ENCODE data around the gene ADAM15. TPM values are rescaled to one million over a fixed set of nuclear protein-coding genes. Genes with fewer than 3 reads are reported as not detected.

Gene ADAM15
- total RNA-seq, 1 experiment from 2014 or later = 38.4 TPM

GRCh38 chr1:155009221-155009711 lies 41.9 kb upstream of the ADAM15 start:
- H3K9me3 Mint-ChIP-seq = no peaks in the 10 kb centered on the region
- POLR2A ChIA-PET = interaction anchor here (0.6 to 1.7 kb wide), 4 partner anchors 9 to 38 kb away, joined by 3 to 9 read pairs (median 6); partner anchors contain the start of gene SHC1
- H3K4me1 Mint-ChIP-seq = peaks cover 61% of the 10 kb centered on the region
- peak overlapping the region; percentile 18; the same call in 1 of the 2 replicates for H3K4me3 Mint-ChIP-seq
- no peak overlapping the region; the same call in 1 of the 2 replicates for H3K27ac Mint-ChIP-seq
- CTCF ChIA-PET = interaction anchor here (0.6 to 4.3 kb wide), 6 partner anchors 8 to 158 kb away, joined by 3 to 58 read pairs (median 8); partner anchors contain the start of gene SHC1
- peaks cover 4% of the 10 kb centered on the region; the same call in 1 of the 2 replicates for H3K36me3 Mint-ChIP-seq
- DNase-seq (ENCODE audit: low spot score) (no peak), ATAC-seq (no peak)
- no peaks in the 10 kb centered on the region for H3K27me3 Mint-ChIP-seq (ENCODE audit: low read depth)
- TF ChIP-seq MXD4 (CRISPR knock-in tag; IDR thresholded peaks at IDR 0.05; ENCODE audit: borderline replicate concordance) = no peak
- no peak for TF ChIP-seq IRF1 (CRISPR knock-in tag; IDR thresholded peaks at IDR 0.05)
- TF ChIP-seq ZNF396 (CRISPR knock-in tag; IDR thresholded peaks at IDR 0.05; ENCODE audit: borderline replicate concordance) = no peak
- TF ChIP-seq ZNF263 (CRISPR knock-in tag; IDR thresholded peaks at IDR 0.05; ENCODE audit: low read depth) = no peak
- no peak for TF ChIP-seq FOXK1 (CRISPR knock-in tag; IDR thresholded peaks at IDR 0.05)
- TF ChIP-seq E2F1 (CRISPR knock-in tag; IDR thresholded peaks at IDR 0.05) = no peak
- TF ChIP-seq ZNF219 (CRISPR knock-in tag; IDR thresholded peaks at IDR 0.05; ENCODE audit: borderline replicate concordance) = no peak
- no peak for TF ChIP-seq ZNF281 (CRISPR knock-in tag; IDR thresholded peaks at IDR 0.05)
- TF ChIP-seq PRDM15 (CRISPR knock-in tag; IDR thresholded peaks at IDR 0.05) = no peak
- TF ChIP-seq NR1H2 (CRISPR knock-in tag; IDR thresholded peaks at IDR 0.05) = no peak
- no peak for TF ChIP-seq HMGXB4 (CRISPR knock-in tag; IDR thresholded peaks at IDR 0.05)
- no peak for TF ChIP-seq RORB (CRISPR knock-in tag; IDR thresholded peaks at IDR 0.05)
- TF ChIP-seq MAX (CRISPR knock-in tag; IDR thresholded peaks at IDR 0.05) = no peak
- no peak for TF ChIP-seq SMAD3 (CRISPR knock-in tag; IDR thresholded peaks at IDR 0.05; ENCODE audit: borderline replicate concordance)
- no peak for TF ChIP-seq TEAD4 (CRISPR knock-in tag; IDR thresholded peaks at IDR 0.05)
- TF ChIP-seq E2F5 (CRISPR knock-in tag; IDR thresholded peaks at IDR 0.05) = no peak
- no peak for TF ChIP-seq USF1 (CRISPR knock-in tag; IDR thresholded peaks at IDR 0.05)

Measured in WTC11 (cell line).